GM19438 (cell line): Measurements from ENCODE around the gene ZC3H14.

Experiments used
- ATAC-seq: cut with Tn5 transposase; IDR thresholded peaks from one replicate; pipeline ENCODE4 v1.9.1; 2021; ENCODE audit warnings: low read depth; ENCODE audit not compliant: unreplicated experiment

ZC3H14 gene

GRCh38 chr14:88551980-88552431 is 10.8 kb upstream of the ZC3H14 start:
- no peak for ATAC-seq

DNA sequence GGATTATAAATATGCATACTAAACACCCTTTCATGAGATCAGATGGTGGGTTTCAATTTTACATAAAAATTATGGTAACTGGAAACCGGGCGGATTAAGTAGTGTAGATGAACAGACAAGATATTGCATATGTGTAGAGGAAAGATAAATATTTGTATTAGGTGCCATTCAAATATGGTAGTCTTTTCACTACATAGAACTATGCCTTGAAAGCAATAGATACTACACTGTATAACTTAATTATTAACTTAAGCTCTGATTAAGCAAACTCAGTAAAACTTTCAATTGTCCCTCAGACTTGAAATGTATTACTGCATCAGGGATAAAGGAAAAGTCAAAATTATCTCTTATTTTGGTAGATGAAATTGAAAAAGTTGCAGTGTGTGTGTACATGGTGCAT is 10.0 kb upstream of the ZC3H14 start:
- no peak for ATAC-seq

DNA sequence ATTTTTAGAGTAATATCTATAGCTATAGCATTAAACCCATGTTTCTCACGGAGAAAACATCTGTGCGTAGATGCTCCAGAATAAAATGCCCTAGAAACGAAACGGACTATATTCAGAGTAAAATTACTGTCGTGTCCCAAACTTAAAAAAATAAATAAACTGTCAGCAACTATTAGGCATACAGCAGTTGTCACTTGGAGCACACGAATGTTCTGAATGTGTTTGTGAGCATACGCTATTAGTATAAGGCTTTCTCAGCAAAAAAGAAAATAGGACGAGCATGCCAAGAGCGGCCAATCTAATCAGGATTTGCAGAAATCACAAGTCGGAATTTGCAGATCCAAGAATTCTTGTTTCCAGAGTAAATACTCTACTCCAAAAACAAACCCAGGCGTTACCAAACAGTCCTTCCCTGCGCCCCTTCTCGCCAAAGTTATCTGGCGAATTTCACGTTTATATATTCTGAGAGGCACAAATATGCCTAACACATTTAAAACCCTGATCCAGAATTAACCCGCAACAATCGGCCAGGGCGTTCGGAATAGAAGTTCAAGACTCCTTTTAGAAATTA is 8.9 kb upstream of the ZC3H14 start:
- ATAC-seq: no peak

DNA sequence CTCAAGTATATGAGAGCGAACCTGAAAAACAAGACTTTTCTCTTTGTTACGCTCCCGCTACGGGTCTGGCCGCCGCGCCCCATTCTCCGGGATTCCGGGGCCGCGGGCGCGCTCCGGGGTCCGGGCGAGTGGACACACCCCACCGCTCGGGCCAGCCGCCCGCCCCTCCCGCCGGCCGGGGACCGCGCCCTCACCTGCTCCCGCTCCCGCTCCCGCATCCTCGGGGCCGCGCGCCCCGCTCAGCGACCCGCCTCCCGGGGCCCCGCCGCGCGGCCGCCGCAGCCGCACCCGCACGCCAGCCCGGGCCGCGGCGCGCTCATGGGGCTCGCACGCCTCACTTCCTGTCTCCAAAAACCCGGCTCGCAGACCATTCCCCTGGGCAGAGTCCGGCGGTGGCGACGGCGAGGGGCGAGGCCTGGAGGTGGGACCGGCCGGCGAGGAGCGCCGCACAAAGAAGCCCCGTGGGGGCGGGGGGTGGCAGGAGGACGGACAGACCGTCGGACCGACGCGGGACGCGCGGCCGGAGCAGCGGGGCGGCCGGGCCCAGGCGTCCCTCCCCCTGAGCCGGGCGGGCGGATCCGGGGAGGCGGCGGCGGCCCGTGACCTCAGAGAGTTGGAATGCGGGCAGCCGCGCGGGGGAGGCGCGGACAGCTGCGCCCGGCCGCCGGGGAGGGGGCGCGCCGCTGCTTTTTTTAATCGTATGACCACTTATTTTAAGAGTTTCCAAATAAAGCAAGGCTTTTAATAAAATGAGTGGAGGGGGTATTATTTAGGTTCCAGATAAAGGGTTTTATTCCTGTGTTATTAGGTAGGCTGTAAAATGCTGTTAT is 8.2 kb upstream of the ZC3H14 start, which contains the start of gene PTPN21:
TSS of gene PTPN21 (minus strand) at position 551 of the 830 bp plus-strand sequence. CDS start 4,590 bp downstream, outside the sequence.
- ATAC-seq: no peak

- no peak for ATAC-seq
Measured at GRCh38 chr14:88556581-88556980, 6.3 kb upstream of the ZC3H14 start.

GRCh38 chr14:88559852-88560251 is 3.0 kb upstream of the ZC3H14 start:
- ATAC-seq: no peak

DNA sequence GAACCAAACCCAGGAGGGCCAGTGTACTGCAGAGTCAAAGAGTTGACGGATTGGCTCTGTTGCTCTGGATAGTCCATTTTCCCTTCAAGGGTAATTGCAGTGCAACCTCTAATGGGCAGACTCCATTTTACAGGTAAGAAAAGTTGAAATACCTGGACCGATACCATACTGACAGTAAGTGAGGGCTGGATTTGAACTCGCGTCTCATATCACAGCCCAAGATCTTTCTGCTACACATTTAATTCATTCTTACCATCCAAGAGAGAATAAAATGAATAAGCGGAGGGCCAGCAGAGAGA is 356 bp upstream of the ZC3H14 start:
- no peak for ATAC-seq

DNA sequence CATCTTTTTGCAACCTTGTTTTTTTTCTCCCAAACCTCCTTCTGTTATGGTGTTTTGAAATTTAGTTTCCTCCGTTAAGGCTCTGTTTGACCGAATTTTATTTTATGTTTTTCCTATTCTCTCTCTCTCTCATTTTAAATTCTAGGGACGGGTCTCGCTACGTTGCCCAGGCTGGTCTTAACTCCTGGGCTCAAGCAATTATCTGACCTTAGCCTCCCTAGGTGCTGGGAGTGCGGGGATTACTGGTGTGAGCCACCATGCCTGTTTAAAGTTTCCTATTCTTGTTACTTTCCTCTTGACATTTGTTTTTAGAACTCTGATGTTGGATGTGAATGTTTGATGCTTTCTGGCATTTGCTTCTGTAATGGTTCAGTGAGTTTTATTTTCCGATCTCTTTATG is 1.0 kb downstream of the ZC3H14 start:
- no peak for ATAC-seq

- no peak for ATAC-seq
Measured at GRCh38 chr14:88565427-88565826, 2.6 kb downstream of the ZC3H14 start.

GRCh38 chr14:88568196-88568595 is 5.4 kb downstream of the ZC3H14 start:
- no peak for ATAC-seq

DNA sequence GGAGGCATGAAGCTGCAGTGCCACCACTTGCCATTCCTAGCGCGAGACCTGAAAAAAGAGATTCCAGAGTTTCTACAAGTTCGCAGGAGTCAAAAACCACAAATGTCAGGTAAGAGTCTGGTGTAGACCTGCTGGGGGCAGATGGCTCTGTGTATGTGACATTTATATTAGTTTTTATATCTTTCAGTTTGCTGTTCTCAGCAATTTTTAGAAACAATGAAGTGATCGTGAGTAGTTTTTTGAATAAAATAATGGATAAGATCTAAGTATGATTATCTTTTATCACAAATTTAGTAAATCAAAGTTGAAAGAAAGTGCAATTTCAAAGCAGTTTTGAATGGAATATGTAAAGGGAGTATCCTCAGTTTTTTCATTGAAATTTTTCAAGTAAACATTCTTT is 9.3 kb downstream of the ZC3H14 start:
- no peak for ATAC-seq

DNA sequence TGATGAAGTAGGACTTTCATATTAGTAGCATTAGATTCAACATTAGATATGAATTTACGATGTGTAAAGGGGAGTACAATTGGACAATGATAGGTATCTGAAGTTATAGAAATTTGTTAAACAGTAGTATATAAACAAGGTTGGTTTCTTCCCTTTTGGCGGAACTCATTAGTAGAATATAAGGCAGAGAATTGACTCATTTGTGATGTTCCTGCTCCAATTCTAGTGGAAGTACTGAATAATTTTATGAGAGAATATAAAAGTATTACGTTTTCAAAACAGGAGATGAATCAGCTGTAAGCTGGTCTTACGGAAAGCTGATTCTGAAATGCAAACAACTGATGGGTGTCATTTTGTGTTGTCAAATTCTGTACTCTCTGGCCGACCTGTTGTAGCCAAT is 13.4 kb downstream of the ZC3H14 start:
- ATAC-seq: no peak

- no peak for ATAC-seq
Measured at GRCh38 chr14:88584451-88584850, 21.6 kb downstream of the ZC3H14 start.

DNA sequence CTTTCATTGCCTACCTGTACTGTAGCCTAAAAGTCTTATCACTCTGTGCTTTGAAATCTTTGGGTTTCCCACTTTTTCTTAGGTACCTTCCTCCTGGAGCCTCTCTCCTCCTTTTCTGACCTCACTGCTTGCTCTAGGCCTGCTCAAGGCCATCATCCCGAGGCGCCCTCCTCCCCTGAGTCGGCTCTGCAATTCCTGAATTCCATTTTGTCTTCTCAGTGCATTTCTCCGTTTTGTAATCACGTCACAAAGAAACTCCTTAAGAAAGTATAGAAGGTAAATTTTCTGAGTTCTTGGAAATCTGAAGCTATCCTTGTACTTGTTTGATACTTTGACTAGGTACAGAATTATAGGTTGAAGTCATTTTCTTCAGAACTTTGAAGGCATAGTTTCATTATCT is 25.2 kb downstream of the ZC3H14 start:
- ATAC-seq: no peak

DNA sequence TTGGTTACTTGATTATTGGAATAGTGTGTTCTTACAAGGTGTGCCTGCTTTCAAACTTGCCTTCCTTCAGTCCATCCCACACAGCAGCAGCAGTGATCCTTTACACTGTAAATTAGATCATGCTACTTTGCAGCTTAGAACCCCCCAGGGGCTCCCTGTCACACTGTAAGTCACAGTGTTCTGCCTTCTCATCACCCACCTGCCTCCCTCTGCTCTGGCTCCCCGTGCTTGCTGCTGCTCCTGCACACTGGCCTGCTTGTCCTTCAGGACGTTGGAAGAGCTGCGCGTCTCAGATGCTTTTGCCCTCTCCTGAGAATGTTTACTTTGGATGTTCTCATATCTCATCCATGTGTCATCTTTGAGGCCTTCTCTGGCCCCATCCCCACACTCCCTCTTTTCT is 27.3 kb downstream of the ZC3H14 start:
- no peak for ATAC-seq

DNA sequence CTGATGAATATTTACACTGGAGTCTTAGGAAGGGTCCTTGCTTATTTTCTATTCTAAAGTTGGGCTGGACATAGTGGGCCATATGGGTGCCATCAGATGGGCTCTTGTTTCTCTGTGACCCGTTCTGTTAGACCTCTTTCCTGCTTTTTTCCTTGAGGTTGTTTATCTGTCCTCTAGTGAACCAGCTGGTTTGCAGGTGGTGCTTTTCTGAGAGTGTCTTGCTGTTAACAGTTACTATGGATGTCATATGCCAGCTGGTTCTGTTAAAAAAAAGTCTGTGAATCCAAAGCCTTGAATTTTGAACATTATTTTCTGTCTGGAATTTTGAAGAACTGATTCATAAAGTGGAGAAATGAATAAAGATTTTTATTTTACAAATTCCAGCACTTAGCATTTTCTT is 29.2 kb downstream of the ZC3H14 start:
- no peak for ATAC-seq

DNA sequence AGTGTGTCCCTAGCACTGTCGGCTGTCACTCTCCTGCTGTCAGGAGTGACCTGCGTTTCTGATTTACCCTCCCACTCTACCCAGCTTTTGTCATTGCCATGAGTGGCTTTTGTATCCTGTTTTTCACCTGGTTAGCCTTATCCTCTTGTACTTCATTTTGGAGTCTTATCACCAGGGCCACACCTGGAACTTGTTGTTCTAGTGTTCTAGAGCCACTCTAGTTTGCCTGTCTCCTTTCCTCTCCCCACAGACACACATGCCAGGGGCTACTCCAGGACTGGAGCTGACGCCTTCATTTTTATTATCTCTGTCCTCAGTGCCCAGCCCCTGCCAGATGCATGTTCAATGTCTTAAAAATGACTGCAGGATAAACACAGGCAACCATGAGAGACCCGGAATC is 34.2 kb downstream of the ZC3H14 start:
- no peak for ATAC-seq

- no peak for ATAC-seq
Measured at GRCh38 chr14:88597601-88598000, 34.8 kb downstream of the ZC3H14 start.

DNA sequence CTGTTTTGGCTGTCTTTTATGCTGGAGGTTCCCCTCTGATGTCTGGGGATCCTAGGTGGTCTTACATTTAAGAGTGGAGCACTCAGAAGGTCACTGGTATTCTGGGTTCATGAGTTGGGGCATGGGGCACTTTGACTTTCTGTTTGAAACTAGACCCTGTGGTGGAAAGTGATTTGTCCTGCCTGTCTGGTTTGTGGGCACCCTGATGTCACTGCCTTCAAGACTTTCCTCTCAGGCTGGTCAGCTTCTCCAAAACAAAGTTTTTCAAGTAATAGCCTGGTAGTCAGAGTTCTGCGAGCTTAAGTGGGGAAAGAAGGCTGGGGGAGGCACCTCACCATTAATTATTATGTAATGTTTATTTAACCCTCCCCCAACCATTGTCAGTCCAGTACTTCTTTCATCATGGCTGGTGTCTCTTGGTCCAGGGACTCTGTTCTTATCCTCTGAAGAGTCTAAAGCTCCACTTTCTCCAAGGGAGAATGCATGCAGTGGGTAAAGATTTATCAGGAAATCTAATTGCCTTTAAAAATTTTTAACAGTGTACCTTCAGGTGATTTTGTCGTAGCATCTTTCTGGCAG is 35.3 kb downstream of the ZC3H14 start:
- no peak for ATAC-seq

DNA sequence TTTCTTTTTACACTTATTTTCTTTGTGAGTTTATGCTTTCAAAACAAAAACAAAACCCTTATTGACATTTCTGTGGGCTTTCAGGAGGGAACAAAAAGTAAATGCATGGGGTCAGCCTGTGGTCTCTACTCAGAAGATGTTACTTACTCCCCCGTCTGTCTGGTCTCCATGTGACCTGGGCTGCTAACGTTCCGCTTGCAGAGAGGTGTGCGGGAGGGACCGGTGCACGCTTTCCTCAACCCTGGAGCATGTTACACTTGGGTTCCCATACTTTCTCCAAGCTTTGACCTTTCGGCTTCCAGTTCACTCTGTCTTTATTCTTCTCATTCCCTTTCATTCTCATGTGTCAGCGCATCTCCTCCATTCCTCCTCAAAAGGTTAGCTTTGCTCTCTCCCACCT is 36.5 kb downstream of the ZC3H14 start:
- ATAC-seq: peak; percentile 32

DNA sequence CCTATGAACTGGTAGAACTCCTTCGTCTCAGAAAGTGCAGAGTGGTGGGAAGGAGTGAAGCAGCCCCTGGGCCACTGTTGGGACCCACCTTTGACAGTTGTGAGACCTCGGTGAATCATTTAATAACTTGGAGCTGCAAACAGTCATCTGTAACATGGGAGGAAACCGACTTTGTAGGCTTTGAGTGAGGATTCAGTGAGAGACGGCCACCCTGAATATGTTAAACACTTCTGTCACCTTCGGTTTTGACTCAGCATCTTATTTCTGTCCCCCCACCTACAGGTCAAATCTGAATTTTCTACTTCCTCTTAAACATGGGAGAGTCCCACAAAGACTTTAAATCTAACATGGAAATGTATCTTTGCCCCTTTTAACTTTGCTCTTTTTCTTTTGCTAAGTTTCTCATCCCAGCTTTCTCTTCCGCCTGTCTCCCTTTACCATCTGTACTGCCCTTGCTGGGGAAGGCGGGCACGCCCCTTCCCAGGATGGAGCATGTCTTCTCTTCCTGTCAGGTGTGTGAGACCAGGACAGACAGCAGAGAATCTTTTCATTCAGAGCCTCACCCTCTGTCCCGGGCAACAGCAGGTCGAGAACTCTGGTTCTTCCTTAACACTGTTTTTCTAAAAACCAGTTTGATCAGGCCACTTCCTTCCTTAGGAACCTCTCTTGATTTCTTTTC is 37.1 kb downstream of the ZC3H14 start:
- ATAC-seq: peak; percentile 86
